Astrocyte of the spinal cord (primary cell): ENCODE data around the gene SUGCT.
A peak's percentile ranks its signal among the peaks of the same experiment; 100 is the strongest.
"Not testable (repeated sequence)": the region's sequence is repeated elsewhere in the genome, so short reads cannot be mapped to it uniquely, and the experiment has no call there.

Source experiments
- DNase-seq: peaks from one replicate; pipeline ENCODE4 v3.0.0; 2011; ENCODE audit warnings: low read depth, low spot score
- H3K4me3 ChIP-seq: 2 replicates; pipeline ENCODE4 v1.5.1; 2011; ENCODE audit warnings: low read depth, mild to moderate bottlenecking, low read length, moderate library complexity
- in situ Hi-C: cut with HindIII; loops from 2 replicates; pipeline ENCODE4 v1.10.0; 2017; ENCODE audit warnings: low sequenced_read_pairs
- TF ChIP-seq, protein P1 (sequence below): IDR thresholded peaks from 2 replicates; pipeline ENCODE4 v1.5.1; 2012; ENCODE audit warnings: low read depth, mild to moderate bottlenecking, low read length, inconsistent platforms

Gene SUGCT

DNA sequence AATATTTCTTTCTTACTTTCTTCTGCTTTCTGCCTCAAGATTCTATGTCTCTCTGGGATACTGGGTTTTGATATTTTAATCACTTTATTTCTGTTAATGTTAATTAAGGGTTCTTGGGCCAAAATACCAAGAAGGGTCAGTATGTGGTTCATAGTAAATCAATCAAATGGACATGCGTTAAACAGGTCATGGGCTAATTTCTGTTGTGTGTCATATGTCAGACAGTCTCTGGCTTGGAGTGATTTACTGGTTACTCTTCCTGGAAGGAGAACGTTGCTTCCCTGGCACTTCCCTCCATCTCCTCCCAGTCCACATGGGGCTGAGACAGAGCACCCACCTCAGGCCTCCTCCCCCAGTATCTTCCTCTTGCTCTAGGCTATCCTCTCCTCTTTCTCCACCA is 489.1 kb downstream of the SUGCT start:
- DNase-seq, result no peak
- TF ChIP-seq, protein P1, sequence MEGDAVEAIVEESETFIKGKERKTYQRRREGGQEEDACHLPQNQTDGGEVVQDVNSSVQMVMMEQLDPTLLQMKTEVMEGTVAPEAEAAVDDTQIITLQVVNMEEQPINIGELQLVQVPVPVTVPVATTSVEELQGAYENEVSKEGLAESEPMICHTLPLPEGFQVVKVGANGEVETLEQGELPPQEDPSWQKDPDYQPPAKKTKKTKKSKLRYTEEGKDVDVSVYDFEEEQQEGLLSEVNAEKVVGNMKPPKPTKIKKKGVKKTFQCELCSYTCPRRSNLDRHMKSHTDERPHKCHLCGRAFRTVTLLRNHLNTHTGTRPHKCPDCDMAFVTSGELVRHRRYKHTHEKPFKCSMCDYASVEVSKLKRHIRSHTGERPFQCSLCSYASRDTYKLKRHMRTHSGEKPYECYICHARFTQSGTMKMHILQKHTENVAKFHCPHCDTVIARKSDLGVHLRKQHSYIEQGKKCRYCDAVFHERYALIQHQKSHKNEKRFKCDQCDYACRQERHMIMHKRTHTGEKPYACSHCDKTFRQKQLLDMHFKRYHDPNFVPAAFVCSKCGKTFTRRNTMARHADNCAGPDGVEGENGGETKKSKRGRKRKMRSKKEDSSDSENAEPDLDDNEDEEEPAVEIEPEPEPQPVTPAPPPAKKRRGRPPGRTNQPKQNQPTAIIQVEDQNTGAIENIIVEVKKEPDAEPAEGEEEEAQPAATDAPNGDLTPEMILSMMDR, result no peak
- in situ Hi-C loops, result no loop called here
- H3K4me3 ChIP-seq, result no peak overlapping the region

DNA sequence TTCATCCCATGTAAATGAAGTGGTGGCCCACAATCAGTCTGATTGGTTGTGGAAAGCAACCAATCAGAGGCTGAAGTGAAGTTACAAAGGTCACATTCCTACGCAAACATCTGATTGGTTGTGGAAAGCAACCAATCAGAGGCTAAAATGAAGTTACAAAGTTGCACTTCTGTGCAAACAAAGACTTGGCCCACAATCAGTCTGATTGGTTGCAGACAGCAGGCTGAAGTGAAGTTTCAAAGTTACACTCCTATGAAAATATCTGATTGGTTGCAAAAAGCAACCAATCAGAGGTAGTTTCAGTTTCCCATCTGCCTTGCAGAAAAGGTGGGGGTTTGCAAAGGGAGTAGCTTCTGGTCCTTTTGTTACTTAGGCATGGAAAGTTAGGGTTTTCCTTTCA is 492.6 kb downstream of the SUGCT start:
- H3K4me3 ChIP-seq, in situ Hi-C loops, DNase-seq: not testable (repeated sequence)

DNA sequence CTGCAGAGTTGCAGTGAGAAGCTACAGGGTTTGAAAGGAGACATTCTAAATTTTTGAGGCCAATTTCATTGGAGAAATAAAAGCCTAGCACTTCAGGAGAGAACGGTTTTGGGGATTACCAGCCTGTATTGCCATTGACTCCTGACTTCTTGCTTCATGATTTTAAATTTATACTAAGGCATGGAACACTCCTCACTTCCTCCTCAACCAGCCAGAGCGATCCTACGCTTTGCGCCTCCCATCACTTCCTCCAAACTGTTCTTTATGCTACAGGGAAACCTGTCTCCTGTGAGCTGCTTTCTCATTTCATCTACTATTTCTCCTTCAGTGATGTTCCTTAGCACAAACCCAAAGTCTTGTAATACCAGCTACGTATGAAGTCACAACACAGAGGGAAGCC is 495.1 kb downstream of the SUGCT start:
- TF ChIP-seq, protein P1, result no peak
- in situ Hi-C loops, result no loop called here
- no peak overlapping the region for H3K4me3 ChIP-seq
- no peak for DNase-seq

DNA sequence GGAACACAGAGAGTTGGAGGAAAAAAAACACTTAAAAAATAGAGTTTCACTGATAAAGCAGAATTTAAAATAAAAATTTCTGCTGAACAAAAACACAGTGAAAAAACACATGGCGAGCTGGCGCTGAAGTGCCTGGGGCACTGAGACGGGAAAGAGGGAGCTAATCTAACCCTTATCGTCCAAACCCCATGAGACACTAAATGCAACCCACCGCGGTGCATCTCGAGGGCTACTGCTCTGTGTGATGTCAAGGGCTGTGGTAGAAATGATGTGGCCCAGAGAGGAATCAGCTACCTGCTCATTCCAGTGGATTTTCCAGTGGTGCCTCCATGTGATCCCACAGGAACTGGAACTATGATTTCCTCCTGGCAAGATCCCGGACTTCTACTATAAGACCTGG is 499.3 kb downstream of the SUGCT start:
- TF ChIP-seq, protein P1, result no peak
- no peak for DNase-seq
- H3K4me3 ChIP-seq, result no peak overlapping the region
- in situ Hi-C loops, result no loop called here

DNA sequence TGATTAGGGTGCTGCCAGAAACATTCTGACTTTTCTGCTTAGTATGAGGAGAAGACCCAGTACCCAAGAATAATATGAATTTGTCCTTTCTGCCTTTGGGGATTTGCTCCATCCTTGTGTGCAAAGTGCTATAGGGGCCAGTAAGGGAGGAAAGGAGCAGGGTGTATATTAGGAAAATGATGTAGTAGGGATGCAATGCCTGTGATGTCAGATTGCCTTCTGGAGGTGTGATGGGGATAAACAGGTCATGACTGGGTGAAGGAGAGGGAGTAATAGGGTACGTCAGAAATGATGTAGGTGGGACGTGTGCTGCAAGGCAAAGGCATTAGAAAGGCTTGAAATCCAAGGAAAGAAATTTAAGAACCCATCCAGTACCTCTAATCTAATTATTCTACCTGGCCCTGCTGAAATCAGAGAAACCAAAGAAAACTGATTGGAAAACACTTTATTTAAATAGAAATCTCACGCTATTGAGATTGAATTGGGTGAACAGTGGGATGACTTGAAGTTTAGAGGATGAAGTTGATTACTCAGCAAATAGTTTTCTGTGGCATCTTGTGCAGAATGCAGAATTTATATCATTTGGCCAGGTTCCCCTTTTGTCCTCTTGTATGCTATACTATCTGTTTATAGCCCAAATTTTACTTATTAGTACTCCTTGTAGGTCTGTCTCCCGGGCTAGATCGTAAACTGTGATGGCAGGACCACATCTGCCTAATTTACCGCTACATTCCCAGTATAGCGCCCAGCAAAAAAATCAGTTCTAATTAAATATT is 503.9 kb downstream of the SUGCT start:
- H3K4me3 ChIP-seq, result no peak overlapping the region
- TF ChIP-seq, protein P1, result no peak
- no peak for DNase-seq
- in situ Hi-C loops, result no loop called here

DNA sequence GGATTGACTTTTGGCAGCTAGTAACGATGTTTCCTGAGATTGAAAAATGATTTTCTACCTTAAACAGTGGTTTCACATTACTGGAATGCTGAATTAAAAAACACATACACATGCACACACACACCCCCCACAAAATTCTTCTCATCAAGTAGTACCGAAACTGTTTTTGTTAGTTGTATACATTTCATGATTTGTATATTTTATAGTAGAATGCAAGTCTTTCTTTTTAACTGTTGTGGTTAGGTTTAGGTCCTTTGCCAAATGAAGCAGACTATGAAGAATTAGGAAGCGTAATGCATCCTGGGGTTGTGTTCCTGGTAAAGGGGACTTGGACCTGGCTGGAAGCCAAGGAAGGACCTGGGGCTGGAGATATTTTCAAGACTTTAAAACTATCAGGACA is 505.8 kb downstream of the SUGCT start:
- peak; percentile 4 for DNase-seq
- no peak overlapping the region for H3K4me3 ChIP-seq
- in situ Hi-C loops, result no loop called here

DNA sequence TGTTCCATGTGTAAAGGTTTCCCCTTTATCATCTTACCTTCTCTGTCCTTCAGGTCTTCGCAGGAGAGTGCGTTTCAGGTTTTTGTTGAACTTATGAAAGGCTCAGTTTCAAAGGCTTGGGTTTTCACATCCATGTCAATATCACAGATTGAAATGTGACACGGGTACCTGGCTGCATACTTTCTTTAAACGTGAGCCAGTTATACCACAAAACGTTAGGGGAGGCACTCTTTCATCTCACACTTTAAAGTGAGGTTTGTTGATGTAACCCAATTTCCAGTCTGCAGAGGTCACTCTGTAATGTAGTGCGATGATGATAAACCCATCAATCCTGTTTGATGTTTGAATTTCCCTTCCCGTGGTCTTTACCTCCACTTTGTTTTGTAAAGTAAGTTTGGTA is 506.9 kb downstream of the SUGCT start:
- TF ChIP-seq, protein P1, result no peak
- no peak for DNase-seq
- H3K4me3 ChIP-seq, result no peak overlapping the region
- in situ Hi-C loops, result no loop called here

More for the DNA sequence above, 505.8 kb downstream of the SUGCT start:
- TF ChIP-seq, protein P1, result no peak
